Iris pigment epithelial cell (primary cell): ENCODE results near the gene PTPRCAP.
"Not testable (repeated sequence)": the region's sequence is repeated elsewhere in the genome, so short reads cannot be mapped to it uniquely, and the experiment has no call there.

Experiments
- DNase-seq: peaks from one replicate; pipeline ENCODE4 v3.0.0-alpha.2; 2011; ENCODE audit warnings: low read depth

PTPRCAP gene

GRCh38 chr11:67409261-67409666 lies 28.2 kb downstream of the PTPRCAP start:
- DNase-seq: no peak

GRCh38 chr11:67408437-67409200 lies 28.9 kb downstream of the PTPRCAP start:
- DNase-seq: no peak

GRCh38 chr11:67407688-67408163 lies 29.8 kb downstream of the PTPRCAP start:
- no peak for DNase-seq

- DNase-seq: no peak
These were observed 30.4 kb downstream of the PTPRCAP start for GRCh38 chr11:67406969-67407687.

GRCh38 chr11:67406420-67406968 lies 31.0 kb downstream of the PTPRCAP start:
- DNase-seq: no peak

- no peak for DNase-seq
These were observed 31.7 kb downstream of the PTPRCAP start for GRCh38 chr11:67405688-67406339.

GRCh38 chr11:67405196-67405567 lies 32.3 kb downstream of the PTPRCAP start:
- no peak for DNase-seq

GRCh38 chr11:67404515-67405195 lies 32.8 kb downstream of the PTPRCAP start:
- DNase-seq: no peak

- not testable (repeated sequence) for DNase-seq
These were observed 34.4 kb downstream of the PTPRCAP start for GRCh38 chr11:67403085-67403484.

- not testable (repeated sequence) for DNase-seq
These were observed 35.2 kb downstream of the PTPRCAP start for GRCh38 chr11:67402192-67402839.

- peak; percentile 85 for DNase-seq
These were observed 35.8 kb downstream of the PTPRCAP start, which contains the start of gene PPP1CA for GRCh38 chr11:67401495-67402191. Gene PPP1CA, minus strand, starts transcription at chr11:67401858. Its CDS starts 76 bp downstream, at chr11:67401782.

- peak; percentile 31 for DNase-seq
These were observed 36.5 kb downstream of the PTPRCAP start for GRCh38 chr11:67400942-67401494.

- no peak for DNase-seq
These were observed 37.1 kb downstream of the PTPRCAP start for GRCh38 chr11:67400251-67400941.

GRCh38 chr11:67398661-67399563 lies 38.6 kb downstream of the PTPRCAP start:
- DNase-seq: no peak

GRCh38 chr11:67397986-67398660 lies 39.4 kb downstream of the PTPRCAP start:
- no peak for DNase-seq

GRCh38 chr11:67397536-67397935 lies 39.9 kb downstream of the PTPRCAP start:
- no peak for DNase-seq

GRCh38 chr11:67396587-67397389 lies 40.7 kb downstream of the PTPRCAP start:
- no peak for DNase-seq
